CD8-positive, alpha-beta memory T cell (primary cell): Measurements from ENCODE around the gene RAD51B. TPM values are rescaled to one million over a fixed set of nuclear protein-coding genes. Genes with fewer than 3 reads are reported as not detected.

Experiments
- CTCF ChIA-PET: fragments of 350-600 bp; sonication (Branson Sonifier 250); formaldehyde crosslinking; loops from one replicate; lab custom pipeline; 2021; ENCODE audit warnings: antibody characterized with exemption; lab: Charles Lee
- POLR2A ChIA-PET: fragments of 350-600 bp; sonication (Branson Sonifier 250); formaldehyde crosslinking; loops from one replicate; lab custom pipeline; 2021; ENCODE audit warnings: antibody characterized with exemption; lab: Charles Lee
- DNase-seq, 5 donors: peaks; one replicate each; pipeline versions ENCODE4 v3.0.0 to v3.0.0-alpha.2; 2020 to 2022; ENCODE audit warnings: mixed read lengths in 1 of 5
- H3K27ac ChIP-seq: one replicate; pipeline ENCODE4 v1.7.0; 2013; ENCODE audit warnings: low read depth, mild to moderate bottlenecking, low read length, moderate library complexity
- H3K27me3 ChIP-seq: 2 replicates; pipeline ENCODE4 v1.7.0; 2013; ENCODE audit warnings: low read length, mild to moderate bottlenecking; ENCODE audit not compliant: insufficient read depth, poor library complexity, severe bottlenecking
- H3K36me3 ChIP-seq: 2 replicates; pipeline ENCODE4 v1.7.0; 2013; ENCODE audit warnings: mild to moderate bottlenecking, low read length, moderate library complexity; ENCODE audit not compliant: insufficient read depth
- H3K4me1 ChIP-seq: 2 replicates; pipeline ENCODE4 v1.7.0; 2013; ENCODE audit warnings: mild to moderate bottlenecking, low read length, moderate library complexity; ENCODE audit not compliant: insufficient read depth
- H3K4me3 ChIP-seq: 2 replicates; pipeline ENCODE4 v1.7.0; 2013; ENCODE audit warnings: mild to moderate bottlenecking, low read length
- H3K9me3 ChIP-seq: 2 replicates; pipeline ENCODE4 v1.7.0; 2013; ENCODE audit warnings: mild to moderate bottlenecking, low read length
- H3K27ac Mint-ChIP-seq, 8 donors: one replicate each; pipeline ENCODE4 v1.8.0; 2020 to 2021; ENCODE audit warnings: mixed read lengths in 8 of 8, mild to moderate bottlenecking in 6 of 8, inconsistent platforms in 3 of 8, moderate library complexity in 3 of 8
- H3K27me3 Mint-ChIP-seq, 2 donors: one replicate each; pipeline ENCODE4 v1.8.0; 2020 to 2021; ENCODE audit warnings: mixed read lengths in 2 of 2, mild to moderate bottlenecking in 1 of 2, moderate library complexity in 1 of 2
- H3K36me3 Mint-ChIP-seq, 3 donors: one replicate each; pipeline ENCODE4 v1.8.0; 2020 to 2021; ENCODE audit warnings: mixed read lengths in 3 of 3, inconsistent platforms in 1 of 3, mild to moderate bottlenecking in 1 of 3
- H3K4me1 Mint-ChIP-seq, 3 donors: one replicate each; pipeline ENCODE4 v1.8.0; 2020 to 2021; ENCODE audit warnings: mixed read lengths in 3 of 3, inconsistent platforms in 1 of 3, mild to moderate bottlenecking in 1 of 3
- H3K4me3 Mint-ChIP-seq, 7 donors: one replicate each; pipeline ENCODE4 v1.8.0; 2020 to 2021; ENCODE audit warnings: mixed read lengths in 7 of 7, mild to moderate bottlenecking in 6 of 7, moderate library complexity in 4 of 7, inconsistent platforms in 2 of 7
- H3K9me3 Mint-ChIP-seq, 5 donors: one replicate each; pipeline ENCODE4 v1.8.0; 2020 to 2022; ENCODE audit warnings: mixed read lengths in 5 of 5, mild to moderate bottlenecking in 3 of 5, moderate library complexity in 2 of 5, inconsistent platforms in 1 of 5
- polyA plus RNA-seq: library from polyadenylated mRNA; unstranded; fragments of 300-500 nt; fragmentation: Illumina TruSeq; gene quantifications from one replicate; pipeline ENCODE4 v1.2.3, GENCODE V29; 2021
- total RNA-seq, 2 experiments: library from RNA; stranded (reverse); gene quantifications; one replicate each; pipeline ENCODE4 v1.2.3, GENCODE V29; 2021

The RAD51B gene
- total and polyA plus RNA-seq, 3 experiments from 2014 or later = 15.7 to 22.9 (median 17.4) TPM

DNA sequence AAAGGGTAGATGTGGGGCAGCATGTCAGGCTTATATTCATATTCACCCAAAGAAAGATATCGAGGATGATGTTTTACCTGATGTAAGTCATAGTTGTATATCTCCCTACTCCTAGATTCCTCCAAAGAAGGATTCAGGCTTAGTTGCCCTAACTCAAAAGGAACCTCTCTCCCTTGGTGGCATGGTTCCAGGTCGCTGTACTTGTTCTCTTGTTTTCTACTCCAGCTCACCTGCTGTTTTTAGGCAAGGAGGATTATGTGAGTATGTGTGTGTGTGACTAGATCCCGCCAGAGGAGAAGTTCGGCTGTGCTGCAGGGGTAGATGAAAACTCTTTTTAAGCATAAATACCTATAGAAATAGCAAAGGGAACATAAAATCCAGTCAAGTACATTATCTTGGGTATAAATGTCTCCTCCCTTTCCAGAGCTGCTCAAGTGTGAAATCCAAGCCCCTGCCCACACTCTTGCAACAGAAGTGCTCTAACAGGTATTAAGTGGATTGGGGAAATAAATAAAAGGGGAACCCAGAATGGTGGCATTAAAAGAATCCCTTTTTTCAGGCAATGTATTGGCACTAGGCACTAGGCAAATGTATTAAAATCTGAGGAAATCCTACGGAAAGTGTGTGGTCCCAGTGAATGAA, 597.6 kb downstream of the RAD51B start:
- H3K27me3 ChIP-seq = no peaks in the 10 kb centered on the region
- Mint-ChIP-seq H3K27me3 (peaks cover 0 to 1% of the 10 kb centered on the region in 2 donors), H3K4me1 (peaks cover 8 to 15% (median 8%) of the 10 kb centered on the region in 3 donors), H3K36me3 (peaks cover 3 to 10% (median 5%) of the 10 kb centered on the region in 3 donors), H3K9me3 (no peaks in the 10 kb centered on the region), H3K4me3 (no peak overlapping the region), H3K27ac (no peak overlapping the region)
- no peak overlapping the region for H3K27ac ChIP-seq
- ChIA-PET CTCF (no interaction called here), POLR2A (interaction anchor here (0.7 kb wide), 1 partner anchor 587 kb away, joined by 3 read pairs; no protein-coding TSS in a partner anchor)
- no peak for DNase-seq
- H3K4me1 ChIP-seq = no peaks in the 10 kb centered on the region
- no peak overlapping the region for H3K4me3 ChIP-seq
- H3K9me3 ChIP-seq = no peaks in the 10 kb centered on the region
- H3K36me3 ChIP-seq = no peaks in the 10 kb centered on the region

DNA sequence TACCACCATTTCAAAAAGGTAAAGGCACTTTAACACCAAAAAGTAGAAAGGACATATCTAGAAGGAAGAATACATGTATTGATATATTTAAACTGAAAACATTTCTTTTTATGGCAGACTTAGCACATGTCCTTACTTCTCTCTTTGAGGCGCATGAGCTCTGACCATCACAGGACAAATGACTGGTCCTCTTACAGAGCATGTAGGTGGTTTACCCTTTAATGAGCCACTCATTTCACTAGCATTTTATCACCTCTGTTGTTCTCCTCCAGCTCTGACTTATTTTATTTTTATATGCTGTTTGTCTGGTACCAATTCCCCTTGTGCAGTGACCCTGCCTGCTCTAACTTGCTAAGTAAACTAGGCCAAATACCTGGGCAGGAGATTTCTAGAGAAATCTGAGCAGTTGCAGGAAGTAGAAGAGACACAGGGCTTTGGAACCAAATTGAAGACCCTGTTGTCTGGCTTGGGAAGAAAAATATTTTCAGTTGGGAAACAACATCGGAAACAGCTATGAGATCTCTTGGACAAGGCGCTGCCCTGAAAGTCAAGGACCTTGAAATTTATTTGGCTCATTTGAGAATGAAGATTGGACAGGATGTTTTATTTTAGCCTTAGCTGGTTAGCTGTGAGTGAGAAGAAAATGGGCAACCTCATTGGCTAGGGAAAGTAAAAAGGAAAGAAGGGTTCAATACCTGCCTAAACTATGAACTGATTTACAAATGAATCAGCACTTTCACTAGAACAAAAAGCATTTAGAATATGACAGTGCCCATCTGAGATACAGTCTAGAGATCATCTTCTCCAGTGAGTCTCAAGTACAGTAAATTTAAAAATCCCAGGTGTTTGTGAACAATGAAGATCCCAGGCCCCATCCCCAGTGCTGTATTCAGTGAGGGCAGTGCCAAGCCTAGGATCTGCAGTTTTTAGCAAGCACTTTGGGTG, 598.9 kb downstream of the RAD51B start:
- Histone ChIP-seq H3K4me3 (no peak overlapping the region), H3K9me3 (no peaks in the 10 kb centered on the region), H3K4me1 (no peaks in the 10 kb centered on the region), H3K27me3 (no peaks in the 10 kb centered on the region), H3K27ac (no peak overlapping the region), H3K36me3 (no peaks in the 10 kb centered on the region)
- peaks cover 8 to 15% (median 8%) of the 10 kb centered on the region in 3 donors for H3K4me1 Mint-ChIP-seq
- POLR2A ChIA-PET = no interaction called here
- peaks cover 0 to 1% of the 10 kb centered on the region in 2 donors for H3K27me3 Mint-ChIP-seq
- peaks cover 3 to 13% (median 5%) of the 10 kb centered on the region in 3 donors for H3K36me3 Mint-ChIP-seq
- CTCF ChIA-PET = no interaction called here
- peak overlapping the region in 1 of 8 donors; percentile 52 for H3K27ac Mint-ChIP-seq
- no peak overlapping the region for H3K4me3 Mint-ChIP-seq
- DNase-seq = no peak
- H3K9me3 Mint-ChIP-seq = no peaks in the 10 kb centered on the region

DNA sequence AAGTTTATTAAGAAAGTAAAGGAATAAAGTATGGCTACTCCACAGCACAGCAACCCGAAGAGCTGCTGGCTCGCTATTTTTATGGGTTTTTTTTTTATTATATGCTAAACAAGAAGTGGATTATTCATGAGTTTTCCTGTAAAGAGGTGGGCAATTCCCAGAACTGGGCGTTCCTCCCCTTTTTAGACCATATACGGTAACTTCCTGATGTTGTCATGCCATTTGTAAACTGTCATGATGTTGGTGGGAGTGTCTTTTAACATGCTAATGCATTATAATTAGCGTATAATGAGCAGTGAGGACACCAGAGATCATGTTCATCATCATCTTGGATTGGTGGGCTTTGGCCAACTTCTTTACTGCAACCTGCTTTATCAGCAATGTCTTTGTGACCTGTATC, 600.8 kb downstream of the RAD51B start:
- Mint-ChIP-seq H3K4me3 (no peak overlapping the region), H3K4me1 (peaks cover 8 to 15% (median 8%) of the 10 kb centered on the region in 3 donors), H3K27ac (no peak overlapping the region), H3K36me3 (peaks cover 3 to 12% (median 5%) of the 10 kb centered on the region in 3 donors), H3K27me3 (peaks cover 0 to 1% of the 10 kb centered on the region in 2 donors), H3K9me3 (no peaks in the 10 kb centered on the region)
- Histone ChIP-seq H3K9me3 (no peaks in the 10 kb centered on the region), H3K27ac (no peak overlapping the region), H3K27me3 (no peaks in the 10 kb centered on the region), H3K4me1 (no peaks in the 10 kb centered on the region), H3K36me3 (no peaks in the 10 kb centered on the region), H3K4me3 (no peak overlapping the region)
- ChIA-PET CTCF (no interaction called here), POLR2A (no interaction called here)
- DNase-seq = no peak

DNA sequence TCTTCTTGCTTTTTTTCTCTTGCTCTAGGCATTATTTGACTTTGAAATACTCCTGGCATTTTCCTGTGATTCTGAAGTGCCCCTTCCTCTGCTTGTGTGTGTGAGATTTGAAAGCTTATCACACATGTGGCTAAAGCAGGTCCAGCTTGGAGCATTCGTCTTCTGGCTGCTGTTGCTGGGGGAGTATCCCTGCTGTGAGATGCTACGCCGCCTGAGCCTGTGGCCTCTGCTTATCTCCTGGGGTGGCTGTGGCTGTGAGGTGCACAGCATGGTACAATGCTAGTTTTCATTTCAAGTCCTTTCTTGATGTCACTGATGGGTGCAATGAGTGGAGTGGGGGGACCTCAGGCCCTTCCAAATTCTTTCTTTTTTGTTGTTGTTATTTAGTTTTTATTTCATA, 601.5 kb downstream of the RAD51B start:
- ChIA-PET POLR2A (no interaction called here), CTCF (no interaction called here)
- no peaks in the 10 kb centered on the region for H3K4me1 ChIP-seq
- Mint-ChIP-seq H3K27ac (peak overlapping the region in 2 of 8 donors; percentile 2 to 30), H3K4me3 (no peak overlapping the region), H3K4me1 (peaks cover 8 to 15% (median 8%) of the 10 kb centered on the region in 3 donors), H3K27me3 (peaks cover 0 to 1% of the 10 kb centered on the region in 2 donors), H3K9me3 (no peaks in the 10 kb centered on the region), H3K36me3 (peaks cover 1 to 16% (median 5%) of the 10 kb centered on the region in 3 donors)
- H3K36me3 ChIP-seq = no peaks in the 10 kb centered on the region
- H3K9me3 ChIP-seq = no peaks in the 10 kb centered on the region
- H3K27ac ChIP-seq = no peak overlapping the region
- H3K4me3 ChIP-seq = no peak overlapping the region
- no peak for DNase-seq
- no peaks in the 10 kb centered on the region for H3K27me3 ChIP-seq

DNA sequence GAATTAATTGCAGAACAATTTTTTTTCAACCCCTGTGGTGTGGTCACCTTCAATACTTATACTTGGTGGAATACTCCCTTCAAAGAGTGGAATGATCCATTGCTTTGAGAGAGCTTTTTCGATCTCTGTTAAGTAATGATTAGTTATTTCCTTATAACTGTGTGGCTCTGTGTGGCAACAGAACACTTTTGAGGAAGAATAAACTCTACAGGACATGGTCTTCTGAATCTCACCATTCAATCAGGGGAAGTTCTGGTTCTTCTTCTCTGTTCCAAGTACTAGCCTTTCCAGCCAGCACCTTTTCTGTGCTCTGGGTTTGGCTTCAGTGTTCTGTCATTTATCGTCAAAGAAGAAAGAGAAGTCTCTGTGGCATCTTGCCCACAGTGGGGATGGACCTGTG, 604.1 kb downstream of the RAD51B start:
- no peaks in the 10 kb centered on the region for H3K27me3 Mint-ChIP-seq
- Histone ChIP-seq H3K27me3 (no peaks in the 10 kb centered on the region), H3K36me3 (no peaks in the 10 kb centered on the region), H3K4me1 (no peaks in the 10 kb centered on the region), H3K9me3 (no peaks in the 10 kb centered on the region), H3K4me3 (no peak overlapping the region), H3K27ac (no peak overlapping the region)
- H3K4me3 Mint-ChIP-seq = no peak overlapping the region
- H3K27ac Mint-ChIP-seq = peak overlapping the region in 1 of 8 donors; percentile 25
- ChIA-PET POLR2A (no interaction called here), CTCF (no interaction called here)
- H3K4me1 Mint-ChIP-seq = peaks cover 7 to 13% (median 8%) of the 10 kb centered on the region in 3 donors
- no peak for DNase-seq
- no peaks in the 10 kb centered on the region for H3K9me3 Mint-ChIP-seq
- peaks cover 0 to 13% (median 3%) of the 10 kb centered on the region in 3 donors for H3K36me3 Mint-ChIP-seq

DNA sequence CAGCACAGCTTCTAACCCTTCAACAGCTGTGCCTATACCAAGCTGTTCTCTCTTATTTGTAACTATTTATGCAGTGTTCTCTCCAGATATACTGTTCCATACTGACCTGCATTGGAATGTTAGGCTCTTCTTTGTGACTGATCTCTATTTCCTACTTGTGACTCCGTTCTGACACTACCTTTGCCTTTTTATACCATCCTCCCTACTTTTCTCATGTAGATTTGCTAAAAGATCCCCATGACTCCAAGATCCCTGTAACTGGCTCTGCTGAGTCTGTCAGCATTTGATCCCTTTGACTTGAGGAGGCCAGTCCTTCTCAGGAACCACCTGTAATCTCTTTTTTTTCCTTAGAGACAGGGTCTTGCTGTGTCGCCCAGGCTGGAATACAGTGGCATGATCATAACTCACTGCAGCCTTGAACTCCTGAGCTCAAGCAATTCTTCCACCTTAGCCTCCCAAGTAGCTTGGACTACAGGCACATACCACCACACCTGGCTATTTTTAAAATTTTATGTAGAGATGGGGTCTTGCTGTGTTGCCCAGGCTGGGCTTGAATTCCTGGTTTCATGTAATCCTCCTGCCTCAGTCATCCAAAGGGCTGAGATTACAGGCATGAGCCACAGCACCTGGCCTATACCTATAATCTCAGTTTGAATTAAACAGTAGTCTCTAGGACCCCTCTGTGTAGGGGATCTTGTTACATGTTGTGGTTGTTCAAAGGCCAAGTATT, 605.0 kb downstream of the RAD51B start:
- POLR2A ChIA-PET = no interaction called here

GRCh38 chr14:68426661-68427549, 607.3 kb downstream of the RAD51B start:
- H3K4me3 Mint-ChIP-seq = no peak overlapping the region
- CTCF ChIA-PET = no interaction called here
- no peaks in the 10 kb centered on the region for H3K9me3 ChIP-seq
- peak overlapping the region in 1 of 8 donors; percentile 55 for H3K27ac Mint-ChIP-seq
- POLR2A ChIA-PET = no interaction called here
- no peaks in the 10 kb centered on the region for H3K36me3 ChIP-seq
- peaks cover 0 to 2% (median 0%) of the 10 kb centered on the region in 3 donors for H3K4me1 Mint-ChIP-seq
- DNase-seq = no peak
- H3K4me1 ChIP-seq = no peaks in the 10 kb centered on the region
- H3K27ac ChIP-seq = no peak overlapping the region
- H3K36me3 Mint-ChIP-seq = peaks cover 0 to 10% (median 2%) of the 10 kb centered on the region in 3 donors
- H3K27me3 ChIP-seq = no peaks in the 10 kb centered on the region
- H3K27me3 Mint-ChIP-seq = peaks cover 0 to 1% of the 10 kb centered on the region in 2 donors
- H3K9me3 Mint-ChIP-seq = peaks cover 0 to 7% (median 3%) of the 10 kb centered on the region in 5 donors
- H3K4me3 ChIP-seq = no peak overlapping the region

More for the DNA sequence above, 605.0 kb downstream of the RAD51B start:
- Mint-ChIP-seq H3K4me3 (no peak overlapping the region), H3K36me3 (peaks cover 0 to 10% (median 3%) of the 10 kb centered on the region in 3 donors), H3K27me3 (peaks cover 0 to 1% of the 10 kb centered on the region in 2 donors), H3K4me1 (peaks cover 3 to 5% (median 4%) of the 10 kb centered on the region in 3 donors), H3K9me3 (peaks cover 0 to 2% (median 0%) of the 10 kb centered on the region in 5 donors), H3K27ac (no peak overlapping the region)
- no peak overlapping the region for H3K4me3 ChIP-seq
- H3K27ac ChIP-seq = no peak overlapping the region
- no peaks in the 10 kb centered on the region for H3K4me1 ChIP-seq
- no peaks in the 10 kb centered on the region for H3K9me3 ChIP-seq
- CTCF ChIA-PET = no interaction called here
- no peaks in the 10 kb centered on the region for H3K36me3 ChIP-seq
- H3K27me3 ChIP-seq = no peaks in the 10 kb centered on the region
- DNase-seq = no peak
